Activated gamma-delta T cell treated with anti-CD3 and anti-CD28 coated beads, Interleukin-2, amount 50 U/mL, for 16 hours (primary cell): ENCODE measurements around the gene FAM53B.

Experiments
- DNase-seq: peaks from one replicate; pipeline ENCODE4 v3.0.0-alpha.2; 2020; ENCODE audit warnings: low read depth

The FAM53B gene

DNA sequence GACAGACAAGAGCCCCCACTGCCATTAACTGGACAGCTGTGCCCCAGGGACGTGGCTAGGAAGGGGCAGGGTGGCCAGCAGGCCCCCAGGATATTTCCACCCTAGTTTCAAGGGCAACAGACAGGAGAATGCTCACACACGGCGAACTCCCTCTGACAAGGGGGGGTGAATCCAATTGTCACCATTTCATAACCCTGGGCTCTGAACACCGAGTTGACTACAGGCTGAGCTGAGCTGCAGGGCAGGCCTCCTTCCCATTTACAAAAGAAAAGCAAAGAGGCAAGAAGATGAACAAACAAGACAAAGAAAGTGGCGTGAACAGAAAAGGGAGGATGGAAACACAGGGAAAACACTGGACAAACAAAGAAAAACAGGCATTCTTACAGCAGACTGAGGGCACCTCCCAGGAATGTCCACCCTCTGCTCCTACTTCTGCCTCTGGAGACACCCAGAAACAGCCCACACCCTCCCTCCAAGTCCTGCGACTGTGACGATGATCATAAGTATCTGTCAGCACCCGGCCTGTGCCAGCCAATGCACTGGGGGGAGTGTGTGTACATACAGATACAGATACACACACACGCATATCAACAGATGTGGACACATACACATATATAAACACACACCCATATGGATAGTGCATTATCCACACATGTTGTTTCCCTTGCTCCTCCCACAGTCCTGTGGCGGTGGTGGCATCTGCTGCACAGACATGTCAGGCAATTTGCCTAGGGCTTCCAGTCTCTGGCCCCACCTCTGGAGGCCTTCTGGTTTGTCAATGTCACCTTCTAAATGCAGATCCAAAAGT, 66.2 kb downstream of the FAM53B start:
- no peak for DNase-seq

DNA sequence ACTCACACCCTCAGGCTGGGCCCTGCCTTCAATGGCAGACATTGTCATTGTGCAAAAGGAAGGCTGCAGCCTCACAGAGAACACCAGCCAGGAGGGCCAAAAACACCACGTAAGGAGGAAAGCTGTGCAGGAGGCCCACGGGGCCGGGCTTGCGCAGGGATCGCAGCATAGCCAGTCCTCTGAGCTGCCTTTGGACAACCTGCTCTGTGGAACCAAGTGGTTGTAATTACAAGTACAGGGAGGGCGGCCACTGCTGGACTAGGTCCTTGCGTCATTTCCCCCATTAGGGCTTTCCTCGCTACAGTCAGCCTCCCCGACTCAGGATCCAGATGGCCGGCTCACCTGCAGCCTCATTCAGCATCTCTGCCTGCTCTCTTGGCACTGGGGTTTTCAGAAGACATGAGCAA, 66.9 kb downstream of the FAM53B start:
- DNase-seq = no peak

DNA sequence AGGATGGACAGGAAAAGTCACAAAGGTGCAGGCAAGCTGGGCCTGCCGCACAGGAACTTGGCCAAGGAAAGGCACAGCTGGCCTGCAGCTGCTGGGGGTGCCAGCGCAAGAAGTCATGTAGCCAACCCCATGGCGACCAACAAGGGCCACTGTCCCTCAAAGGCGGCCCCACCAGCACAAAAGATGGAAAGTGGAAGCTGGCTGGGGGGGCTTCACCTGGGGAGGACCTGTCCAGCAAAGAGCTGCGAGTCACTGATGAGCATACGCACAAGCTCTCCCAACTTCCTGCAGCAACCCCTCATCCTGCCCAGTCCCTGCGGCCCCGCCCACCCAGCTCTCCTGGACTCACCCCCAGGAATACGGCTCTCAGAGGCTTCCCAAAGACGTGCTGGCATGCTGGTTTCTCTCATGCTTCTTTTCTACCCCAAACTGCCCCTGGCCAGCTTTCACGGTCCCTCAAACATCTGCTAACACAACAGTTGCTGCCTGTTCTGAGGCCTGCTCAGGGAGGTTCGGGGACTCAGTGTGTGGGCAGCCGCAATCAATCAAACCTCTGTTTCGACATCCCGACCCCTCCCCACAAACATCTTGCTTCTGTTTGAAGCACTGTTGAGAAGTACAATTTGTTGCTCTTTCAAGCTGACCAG, 67.6 kb downstream of the FAM53B start:
- DNase-seq = no peak

DNA sequence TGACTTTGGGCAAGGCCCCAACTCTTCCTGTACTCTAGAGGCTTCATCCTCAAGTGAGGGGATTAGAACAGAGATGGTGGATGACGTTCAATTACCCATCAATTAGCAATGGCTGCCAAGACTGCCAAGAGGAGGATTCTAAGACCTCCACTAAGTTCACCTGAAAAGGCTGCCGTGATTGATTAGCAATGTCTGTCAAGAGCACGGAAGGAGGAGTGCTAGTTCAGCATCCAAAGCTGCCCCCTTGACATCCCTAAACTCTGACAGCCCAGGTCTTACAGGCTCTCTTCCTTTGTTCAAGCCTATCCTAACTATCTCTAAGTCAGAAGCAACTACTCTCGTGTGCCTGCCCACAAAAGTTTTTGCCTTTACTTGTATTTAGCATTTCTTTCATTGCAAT, 68.4 kb downstream of the FAM53B start:
- no peak for DNase-seq

DNA sequence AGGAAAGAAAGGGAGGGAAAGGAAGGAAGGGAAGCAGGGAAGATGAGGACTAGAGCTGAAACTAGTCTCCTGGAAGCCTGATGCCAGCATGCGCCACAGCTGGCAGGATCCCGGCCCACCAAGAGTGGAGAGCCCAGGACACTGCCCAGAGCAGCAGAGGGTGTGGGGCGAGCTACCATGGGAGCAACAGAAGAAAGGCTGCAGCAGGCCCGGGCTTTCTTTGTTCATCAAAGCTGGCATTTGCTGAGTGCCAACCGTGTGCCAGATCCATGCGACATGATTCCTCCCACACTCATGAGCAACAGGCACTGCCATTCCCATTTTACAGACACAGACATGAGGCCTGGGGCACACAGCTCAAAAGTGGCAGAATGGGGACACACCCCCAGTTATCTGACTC, 68.9 kb downstream of the FAM53B start:
- no peak for DNase-seq

DNA sequence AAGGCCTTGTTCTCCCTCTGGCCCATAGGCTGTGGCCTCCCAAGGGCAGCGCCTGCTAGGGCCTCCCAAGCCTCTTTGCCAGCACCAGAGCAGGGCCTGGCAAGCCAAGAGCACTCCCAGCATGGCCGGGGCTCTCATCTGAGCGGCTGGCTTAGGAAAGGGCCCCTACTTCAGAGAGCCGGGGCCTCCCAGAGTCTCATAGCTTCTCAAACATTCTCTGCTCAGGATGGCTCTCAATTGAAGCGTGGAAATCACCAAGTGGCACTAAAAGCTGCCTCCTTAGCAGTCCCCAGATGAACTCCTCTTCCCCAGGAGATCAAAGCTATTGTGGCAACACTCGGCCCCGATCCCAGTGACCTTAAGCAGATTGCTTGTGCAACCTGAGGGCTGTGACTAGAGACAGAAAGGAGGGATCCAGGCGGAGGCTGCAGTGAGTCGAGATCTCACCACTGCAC, 69.4 kb downstream of the FAM53B start:
- DNase-seq = no peak

DNA sequence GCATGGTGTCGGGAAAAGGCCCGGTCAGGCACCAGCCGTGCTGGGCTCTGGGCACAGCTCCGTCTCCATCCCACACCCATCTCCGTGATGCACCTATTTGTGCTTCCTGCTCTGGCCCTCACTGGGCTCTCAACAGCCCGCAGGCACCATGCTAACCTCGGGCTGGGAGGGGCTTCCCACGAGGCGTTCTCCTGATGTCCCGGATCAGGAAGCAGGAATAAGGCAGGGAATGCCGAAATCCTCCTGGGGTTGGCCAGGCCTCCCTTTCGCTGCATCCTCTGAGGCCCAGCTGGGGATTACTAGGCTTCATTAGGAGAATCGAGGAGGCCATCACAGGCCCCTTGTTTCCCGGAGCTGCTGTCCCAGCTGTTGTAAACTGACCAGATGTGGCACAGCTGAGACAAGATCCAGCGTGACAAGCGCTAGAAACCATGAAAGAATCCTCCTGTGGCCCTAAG, 72.0 kb downstream of the FAM53B start:
- DNase-seq = no peak

DNA sequence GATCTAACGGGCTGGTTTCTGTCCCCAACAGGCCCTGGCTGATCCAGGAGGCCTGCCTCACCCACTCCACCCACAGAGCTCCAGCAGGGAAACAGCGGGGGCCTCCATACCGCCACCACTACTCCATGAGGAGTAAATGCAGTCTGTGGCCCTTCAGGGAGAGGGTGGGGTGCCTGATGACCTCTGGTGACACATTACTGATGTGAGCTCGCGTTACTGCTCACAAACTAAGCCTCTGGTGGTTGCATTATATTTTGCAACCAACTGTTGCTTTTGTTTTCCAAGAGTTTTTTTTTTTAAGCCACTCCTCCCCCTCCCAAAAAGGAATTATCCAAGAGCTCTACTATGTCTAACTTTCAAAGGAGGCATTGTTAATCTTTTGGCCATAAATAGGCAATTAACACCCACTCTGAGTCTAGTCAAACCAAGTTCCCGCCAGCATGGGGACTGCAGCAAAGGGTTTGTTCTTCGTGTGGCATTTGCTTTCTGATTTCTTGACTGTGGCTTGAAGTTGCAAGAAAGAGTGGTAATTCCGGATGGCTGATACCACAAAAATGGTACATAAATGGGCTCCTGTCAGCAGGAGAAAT, 72.6 kb downstream of the FAM53B start:
- no peak for DNase-seq

DNA sequence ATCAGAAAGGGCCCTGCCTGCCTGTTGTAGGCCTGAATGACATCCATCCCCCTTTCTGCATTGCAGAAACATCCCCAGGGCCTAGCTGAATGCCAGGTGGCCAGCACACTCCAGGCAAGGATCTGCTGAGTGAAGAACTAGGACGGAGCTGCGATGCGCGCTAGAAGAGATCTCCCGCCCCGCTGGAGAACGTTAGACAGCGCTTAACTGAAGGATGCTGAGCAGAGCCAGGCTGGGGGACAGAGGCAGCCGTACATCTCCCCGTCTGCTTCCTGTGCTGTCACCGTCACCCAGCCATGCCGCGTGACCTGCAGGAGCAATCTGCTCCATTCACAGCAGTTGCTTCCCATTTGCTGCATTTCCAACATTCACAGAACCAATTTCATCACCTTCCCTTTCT, 73.3 kb downstream of the FAM53B start:
- DNase-seq = no peak

DNA sequence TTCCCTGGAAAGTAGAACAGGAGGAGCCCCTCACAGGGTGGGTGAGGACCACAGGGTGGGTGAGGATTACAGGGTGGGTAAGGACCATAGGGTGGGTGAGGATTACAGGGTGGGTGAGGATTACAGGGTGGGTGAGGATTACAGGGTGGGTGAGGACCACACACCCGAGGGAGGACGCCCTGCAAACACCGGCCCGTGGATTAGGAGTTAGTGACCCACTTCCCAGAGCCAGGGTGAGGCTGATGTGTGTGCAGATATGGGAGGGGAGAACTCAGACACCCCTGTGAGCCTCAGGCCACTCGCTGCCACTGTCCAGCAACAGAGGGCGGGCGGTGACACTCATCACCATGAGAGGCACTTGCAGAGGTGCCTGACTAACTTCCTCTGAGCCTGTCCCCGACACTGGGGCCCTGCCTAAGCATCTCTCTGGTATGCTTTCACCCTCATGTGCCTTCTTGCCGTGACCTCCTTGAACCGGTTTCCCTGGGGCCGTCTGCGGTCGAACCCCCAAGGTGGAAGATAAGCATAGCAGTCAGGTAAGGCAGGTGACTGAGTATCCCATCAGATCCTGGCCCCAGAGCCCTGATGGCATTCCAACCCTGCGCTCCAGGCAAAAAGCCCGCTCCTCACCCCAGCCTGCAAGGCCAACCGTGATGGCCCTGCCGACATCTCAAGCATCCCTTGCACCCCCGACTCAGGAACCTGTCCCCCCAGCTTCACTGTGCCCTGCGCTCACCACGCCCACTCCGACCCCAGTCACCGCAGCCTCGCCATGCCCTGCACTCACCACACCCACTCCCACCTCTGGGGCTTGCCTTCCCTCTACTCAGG, 74.1 kb downstream of the FAM53B start:
- no peak for DNase-seq

DNA sequence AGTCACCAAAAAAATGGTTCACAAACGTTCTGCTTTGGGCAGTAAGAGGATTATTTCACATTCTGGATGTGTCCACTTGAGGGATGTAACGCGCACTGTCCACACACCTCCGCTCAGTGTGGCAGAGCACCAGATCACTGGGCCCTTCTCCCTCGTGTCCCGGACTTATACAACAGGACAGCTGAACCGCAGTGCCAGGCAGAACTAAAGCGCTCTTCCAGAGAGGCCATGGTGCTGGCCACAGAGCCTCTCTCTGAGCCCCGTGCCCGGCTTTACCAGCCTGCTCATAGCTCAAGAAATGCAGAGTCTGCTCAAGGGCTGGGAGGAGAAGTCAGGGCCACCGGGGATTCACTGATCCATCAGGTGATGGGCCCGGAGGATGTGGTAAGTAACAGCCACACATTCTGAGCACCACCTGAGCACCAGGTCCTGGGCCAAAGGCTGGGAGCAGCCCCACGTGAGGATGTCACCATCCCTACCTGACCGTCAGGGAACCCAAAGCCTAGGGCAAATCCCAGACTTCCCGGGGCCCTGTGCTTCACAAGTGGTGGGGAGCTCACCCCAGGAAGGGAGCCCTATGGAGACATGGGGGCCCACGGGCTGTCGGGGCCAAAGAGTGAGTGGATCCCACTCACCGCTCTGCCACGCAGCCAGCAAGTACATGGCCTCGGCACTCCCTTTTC, 74.9 kb downstream of the FAM53B start:
- DNase-seq = no peak

DNA sequence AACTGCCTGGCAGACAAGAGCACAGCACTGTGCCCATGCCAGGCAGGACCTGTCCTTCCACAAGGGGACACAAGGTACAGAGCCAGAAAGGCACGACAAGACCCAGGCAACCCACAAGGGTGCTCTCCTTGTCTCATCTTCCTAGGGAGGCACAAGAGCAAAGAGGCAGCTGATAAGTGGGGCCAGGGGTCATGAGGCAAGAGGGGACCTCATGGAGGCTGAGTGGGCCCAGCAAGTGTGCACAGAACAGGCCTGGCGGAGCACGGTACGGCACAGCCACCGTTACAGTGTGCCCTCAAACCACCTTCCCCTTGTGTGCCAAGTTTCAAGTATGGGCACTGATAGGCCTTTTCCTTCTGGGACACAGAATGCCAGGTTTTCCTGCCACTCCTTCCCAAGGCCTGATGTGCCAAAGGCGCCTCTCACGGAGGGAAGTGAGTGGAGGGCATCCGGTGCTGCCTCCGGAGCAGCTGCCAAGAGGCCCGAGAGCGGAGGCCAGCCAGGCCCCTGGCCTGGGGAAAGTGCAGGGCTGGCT, 75.6 kb downstream of the FAM53B start:
- no peak for DNase-seq

DNA sequence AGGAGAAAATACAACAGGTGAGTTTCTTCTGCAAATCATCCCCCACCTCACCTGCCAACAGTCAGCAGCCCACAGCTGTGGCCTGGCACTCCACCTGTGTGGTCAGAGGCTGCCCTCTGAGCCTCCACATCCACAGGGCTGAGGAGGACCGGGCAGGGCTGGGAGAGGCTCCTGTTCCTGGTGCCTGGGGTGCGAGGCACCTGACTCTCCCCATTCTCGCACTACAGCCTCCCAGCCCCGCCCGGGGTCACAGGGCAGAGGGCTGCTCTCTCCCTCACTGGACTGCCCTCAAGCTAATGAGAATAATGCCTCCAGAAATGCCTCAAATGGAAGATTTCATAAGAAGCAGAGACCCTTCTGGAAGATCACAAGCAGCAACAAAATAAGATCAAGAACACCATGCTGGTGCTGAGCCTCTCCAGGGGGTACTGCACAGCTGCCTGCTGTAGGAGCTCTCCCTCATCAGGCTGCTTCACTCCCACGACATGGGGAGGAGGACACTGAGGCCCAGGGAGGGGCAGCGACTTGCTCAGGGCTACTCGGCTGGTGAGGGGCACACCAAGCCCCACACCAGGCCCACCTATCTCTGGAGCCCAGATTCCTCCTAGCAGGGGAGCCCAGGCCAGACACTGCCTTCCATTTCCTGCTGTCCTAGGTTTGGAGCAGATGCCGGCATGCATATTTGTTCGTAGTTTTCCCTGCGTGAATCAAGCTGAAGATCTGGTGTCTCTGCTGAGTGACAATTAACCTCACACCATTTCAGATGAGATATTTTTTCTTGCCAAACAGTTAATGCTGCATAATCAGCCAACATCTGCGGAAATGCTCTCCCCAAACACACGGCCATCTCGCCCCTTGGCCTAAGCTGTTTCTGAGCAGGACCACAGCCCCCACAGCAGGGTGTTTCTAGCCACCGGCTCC, 76.5 kb downstream of the FAM53B start:
- no peak for DNase-seq

DNA sequence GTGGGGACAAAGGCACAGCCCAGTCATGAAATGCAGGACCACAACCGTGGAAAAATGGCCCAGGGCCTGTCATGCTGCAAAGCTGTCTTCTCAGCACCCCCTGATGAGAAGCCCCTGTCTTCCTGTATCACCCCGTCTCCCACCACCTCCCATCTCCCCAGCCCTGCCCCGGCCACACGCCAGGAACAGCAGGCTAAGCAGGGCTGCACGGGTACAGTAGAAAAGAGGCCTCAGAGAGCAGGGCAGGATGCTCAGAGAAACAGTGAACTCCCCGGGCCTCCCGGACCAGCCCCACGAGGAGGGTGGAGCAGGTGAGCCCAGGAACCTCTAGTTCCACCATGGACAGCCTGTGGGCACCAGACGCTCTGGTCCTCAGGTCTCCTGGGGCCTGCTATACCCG, 77.7 kb downstream of the FAM53B start:
- DNase-seq = no peak

DNA sequence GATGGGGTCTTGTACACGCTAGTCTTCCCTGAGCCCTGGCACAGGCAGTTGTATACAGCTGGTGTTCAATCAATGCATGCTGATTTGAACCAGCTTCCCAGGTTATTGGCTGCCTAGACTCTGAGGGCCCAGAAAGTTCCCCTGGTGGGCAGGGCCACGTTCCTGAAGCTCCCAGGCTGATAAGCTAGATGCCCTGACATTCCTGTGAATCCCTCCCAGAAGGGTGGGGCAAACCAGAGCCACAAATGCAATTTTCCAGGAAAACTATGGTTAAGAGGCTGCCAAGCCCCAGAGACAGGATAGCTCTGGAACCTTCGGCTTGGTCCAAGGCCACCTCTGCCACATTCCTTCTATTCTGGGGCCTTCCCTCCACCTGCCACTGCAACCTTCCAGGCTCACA, 78.2 kb downstream of the FAM53B start:
- no peak for DNase-seq

DNA sequence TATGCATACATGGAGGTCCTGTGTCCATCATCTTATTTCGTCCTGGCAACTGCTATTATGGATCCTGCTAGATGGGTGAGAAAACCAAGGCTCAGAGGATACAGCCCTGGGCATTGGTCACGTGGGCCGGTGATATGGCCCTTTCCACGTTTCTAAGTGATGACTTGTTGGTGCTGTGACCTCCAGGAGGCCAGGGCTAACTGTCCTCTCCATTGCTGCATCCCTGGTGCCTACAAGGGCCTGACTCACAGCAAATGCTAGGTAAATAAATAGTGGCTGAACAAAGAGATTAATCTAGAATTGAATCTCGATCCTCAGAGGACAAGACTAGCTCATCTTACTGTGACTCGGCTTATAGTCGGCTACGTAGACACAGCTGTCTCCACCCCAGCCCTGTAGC, 78.6 kb downstream of the FAM53B start:
- no peak for DNase-seq

DNA sequence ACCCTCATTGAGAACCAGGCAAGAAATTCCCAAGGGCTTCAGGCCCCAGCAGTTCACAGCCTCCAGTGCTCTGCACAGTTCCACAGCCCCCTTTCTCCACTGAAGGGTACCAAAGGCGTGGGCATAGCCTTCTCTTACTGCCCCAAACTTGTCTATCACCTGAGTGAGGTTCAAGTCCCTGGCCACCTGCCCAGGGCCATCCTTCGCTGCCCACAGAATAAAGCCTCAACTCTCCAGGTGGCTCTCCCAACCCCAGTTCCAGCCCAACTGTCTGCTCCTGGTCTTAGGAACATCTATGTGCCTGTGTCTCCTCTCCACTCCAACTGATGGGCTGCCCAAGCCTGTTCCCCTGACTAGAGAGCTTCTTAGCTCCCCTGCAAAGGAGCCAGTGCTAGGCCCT, 79.1 kb downstream of the FAM53B start:
- no peak for DNase-seq

DNA sequence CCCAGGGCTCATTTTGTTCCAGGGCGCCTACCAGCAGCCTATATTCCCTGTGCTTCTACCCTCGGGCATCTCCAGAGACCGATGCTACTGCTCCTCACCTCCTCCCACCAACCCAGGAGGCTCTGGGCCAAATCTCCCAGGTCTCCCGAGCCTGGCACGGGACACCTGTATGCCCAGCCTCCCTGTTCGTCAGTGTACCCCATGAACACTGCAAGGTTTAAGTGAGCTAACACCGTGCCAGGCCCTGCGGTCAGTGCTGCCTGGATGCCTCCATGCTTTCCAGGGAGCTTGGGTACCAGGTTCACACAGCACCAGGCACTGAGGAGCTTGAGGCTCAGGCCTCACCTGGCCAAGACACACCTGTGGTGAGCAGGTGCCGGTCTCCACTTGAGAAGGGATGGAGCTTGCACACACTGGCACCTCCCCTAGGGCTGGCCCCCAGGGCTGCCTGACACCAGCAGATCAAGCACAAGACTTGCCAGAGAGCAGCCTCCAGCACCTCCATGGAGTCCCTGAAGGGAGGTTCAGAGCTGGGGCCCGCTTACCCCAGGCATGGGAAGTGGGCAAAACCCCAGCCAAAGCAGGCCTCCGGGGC, 80.3 kb downstream of the FAM53B start:
- DNase-seq = no peak

DNA sequence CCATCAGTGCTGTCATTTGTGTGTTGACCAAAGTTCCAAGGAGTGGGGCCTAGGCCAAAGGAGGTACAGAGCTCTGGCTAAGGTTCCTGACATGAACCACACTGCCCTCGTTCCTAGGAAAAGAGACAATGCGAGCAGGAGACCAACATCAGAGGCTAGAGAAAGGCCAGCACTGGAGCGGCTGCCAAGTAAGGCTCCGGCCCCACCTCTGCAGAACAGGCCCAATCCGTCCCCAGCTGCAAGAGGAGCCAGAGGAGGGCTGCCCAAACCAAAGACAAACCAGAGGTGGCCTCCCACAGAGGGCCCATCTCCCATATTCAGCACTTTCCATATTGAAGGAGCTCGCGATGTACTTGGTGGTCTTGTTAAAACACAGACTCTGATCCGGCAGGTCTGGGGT, 81.0 kb downstream of the FAM53B start:
- no peak for DNase-seq

DNA sequence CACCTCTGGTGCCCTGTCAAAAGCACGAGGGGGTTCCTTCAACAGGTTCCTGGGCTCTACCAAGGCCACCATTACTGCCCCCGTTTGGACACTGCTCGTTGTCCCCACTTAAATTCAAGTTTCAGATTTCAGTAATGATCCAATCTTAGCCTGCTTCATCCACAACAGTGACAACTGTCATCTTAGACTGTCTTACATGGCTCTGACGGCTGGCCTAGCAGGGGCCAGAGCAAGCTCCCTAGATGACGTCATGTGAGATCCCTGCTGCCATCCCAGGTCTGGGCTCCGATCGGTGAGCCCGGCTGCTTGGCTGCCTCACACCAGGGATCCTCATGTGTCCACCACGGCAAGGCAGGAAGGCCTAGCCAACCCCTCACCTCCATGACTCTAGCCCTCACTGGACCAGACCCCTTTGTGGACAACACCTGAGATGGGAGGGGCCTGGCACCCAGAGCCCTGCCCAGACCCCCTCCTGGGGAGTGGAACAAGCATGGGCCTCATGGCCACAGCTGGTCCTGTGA, 82.5 kb downstream of the FAM53B start:
- no peak for DNase-seq
